HG03108 (cell line): ENCODE data around the gene SPATA12.

Source experiments
- ATAC-seq: cut with Tn5 transposase; IDR thresholded peaks from one replicate; pipeline ENCODE4 v1.9.1; 2021; ENCODE audit warnings: moderate library complexity; ENCODE audit not compliant: unreplicated experiment

The SPATA12 gene

GRCh38 chr3:57060089-57060821 is at the start of gene SPATA12:
Gene SPATA12 (plus strand): TSS chr3:57060664. CDS start chr3:57073695, 13,031 bp downstream.
- no peak for ATAC-seq

- no peak for ATAC-seq
These were observed 49.4 kb upstream of the SPATA12 start for GRCh38 chr3:57011022-57011421.

GRCh38 chr3:57012847-57013246 is 47.6 kb upstream of the SPATA12 start:
- ATAC-seq, result no peak

- ATAC-seq, result no peak
These were observed 45.1 kb upstream of the SPATA12 start for GRCh38 chr3:57015350-57015729.

- ATAC-seq, result no peak
These were observed 44.6 kb upstream of the SPATA12 start for GRCh38 chr3:57015912-57016311.

GRCh38 chr3:57017459-57017845 is 43.0 kb upstream of the SPATA12 start:
- ATAC-seq, result no peak

- no peak for ATAC-seq
These were observed 42.2 kb upstream of the SPATA12 start for GRCh38 chr3:57018246-57018645.

GRCh38 chr3:57019057-57019456 is 41.4 kb upstream of the SPATA12 start:
- ATAC-seq, result no peak

- no peak for ATAC-seq
These were observed 35.2 kb upstream of the SPATA12 start for GRCh38 chr3:57025237-57025636.

GRCh38 chr3:57026944-57027343 is 33.5 kb upstream of the SPATA12 start:
- ATAC-seq, result no peak

- no peak for ATAC-seq
These were observed 31.1 kb upstream of the SPATA12 start for GRCh38 chr3:57029383-57029782.

- no peak for ATAC-seq
These were observed 30.5 kb upstream of the SPATA12 start for GRCh38 chr3:57029924-57030323.

- ATAC-seq, result no peak
These were observed 29.7 kb upstream of the SPATA12 start for GRCh38 chr3:57030721-57031120.

GRCh38 chr3:57031631-57032541 is 28.6 kb upstream of the SPATA12 start:
- ATAC-seq, result no peak

GRCh38 chr3:57036952-57037351 is 23.5 kb upstream of the SPATA12 start:
- no peak for ATAC-seq

GRCh38 chr3:57038466-57039164 is 21.8 kb upstream of the SPATA12 start:
- ATAC-seq, result no peak

- no peak for ATAC-seq
These were observed 18.8 kb upstream of the SPATA12 start for GRCh38 chr3:57041674-57042073.

- ATAC-seq, result no peak
These were observed 16.9 kb upstream of the SPATA12 start for GRCh38 chr3:57043518-57043917.

GRCh38 chr3:57046101-57046765 is 14.2 kb upstream of the SPATA12 start:
- no peak for ATAC-seq

GRCh38 chr3:57048052-57048671 is 12.3 kb upstream of the SPATA12 start:
- ATAC-seq, result no peak

- ATAC-seq, result no peak
These were observed 11.7 kb upstream of the SPATA12 start for GRCh38 chr3:57048728-57049127.
